ENCODE measurements around the gene TRIM46. TPM values are rescaled to one million over a fixed set of nuclear protein-coding genes. Genes with fewer than 3 reads are reported as not detected.
A peak's percentile ranks its signal among the peaks of the same experiment; 100 is the strongest.

Gene TRIM46
- total and polyA plus RNA-seq, 2 of the 13 experiments (the other 11 are each of a cell fraction or from before 2014, with no cell fraction given) = 0.04 to 0.09 TPM

DNA sequence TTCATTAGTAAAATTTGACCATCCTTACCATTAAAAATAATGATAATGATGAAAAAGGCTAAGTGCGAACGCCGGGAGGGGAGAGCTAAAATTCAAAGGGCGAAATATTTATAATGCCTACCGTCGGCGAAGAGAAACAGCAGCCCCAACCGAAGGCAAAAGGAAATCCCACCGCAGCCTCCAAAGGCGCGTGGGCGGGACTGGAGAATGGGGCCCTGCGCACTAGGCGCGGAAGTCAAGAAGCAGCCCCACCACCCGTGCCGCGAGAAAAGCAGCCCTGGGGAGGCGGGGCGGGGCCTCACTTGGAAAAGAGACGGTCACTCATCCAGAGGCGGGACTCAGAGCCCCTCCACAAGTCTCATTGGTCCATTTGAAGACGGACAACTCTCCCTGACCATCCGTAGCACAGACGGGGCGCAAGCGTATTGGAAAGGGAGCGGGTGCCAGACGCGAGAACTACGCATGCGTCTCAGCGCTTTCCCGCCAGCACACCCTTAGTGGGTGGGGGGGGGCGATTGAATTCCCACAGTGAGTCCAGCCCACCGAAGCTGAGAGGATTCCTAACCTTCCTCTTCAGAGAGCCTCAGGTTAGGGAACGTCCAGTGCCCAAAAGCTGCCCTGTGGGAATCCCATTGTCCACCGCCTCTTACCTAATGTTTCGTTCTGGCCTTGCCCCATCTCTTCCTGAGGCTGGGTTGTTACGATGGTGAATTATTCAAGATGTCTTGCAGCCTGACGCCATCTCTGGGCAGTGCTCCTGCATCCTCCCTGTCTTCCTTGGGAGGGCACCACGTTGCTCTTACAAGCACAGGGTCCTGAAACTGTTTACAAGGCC is 53.8 kb downstream of the TRIM46 start (continued):
- TF ChIP-seq, protein P1, sequence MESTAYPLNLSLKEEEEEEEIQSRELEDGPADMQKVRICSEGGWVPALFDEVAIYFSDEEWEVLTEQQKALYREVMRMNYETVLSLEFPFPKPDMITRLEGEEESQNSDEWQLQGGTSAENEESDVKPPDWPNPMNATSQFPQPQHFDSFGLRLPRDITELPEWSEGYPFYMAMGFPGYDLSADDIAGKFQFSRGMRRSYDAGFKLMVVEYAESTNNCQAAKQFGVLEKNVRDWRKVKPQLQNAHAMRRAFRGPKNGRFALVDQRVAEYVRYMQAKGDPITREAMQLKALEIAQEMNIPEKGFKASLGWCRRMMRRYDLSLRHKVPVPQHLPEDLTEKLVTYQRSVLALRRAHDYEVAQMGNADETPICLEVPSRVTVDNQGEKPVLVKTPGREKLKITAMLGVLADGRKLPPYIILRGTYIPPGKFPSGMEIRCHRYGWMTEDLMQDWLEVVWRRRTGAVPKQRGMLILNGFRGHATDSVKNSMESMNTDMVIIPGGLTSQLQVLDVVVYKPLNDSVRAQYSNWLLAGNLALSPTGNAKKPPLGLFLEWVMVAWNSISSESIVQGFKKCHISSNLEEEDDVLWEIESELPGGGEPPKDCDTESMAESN (CRISPR knock-in tag; conservative IDR thresholded peaks at IDR 0.05) = no peak
- peak; percentile 40 for TF ChIP-seq HOXA3 (CRISPR knock-in tag; IDR thresholded peaks at IDR 0.05)
- peak; percentile 38; the same call in 1 of the 2 replicates for TF ChIP-seq MEF2D (CRISPR knock-in tag; IDR thresholded peaks at IDR 0.05)
- peak; percentile 55; the same call in 1 of the 2 replicates for TF ChIP-seq TSC22D2 (CRISPR knock-in tag; IDR thresholded peaks at IDR 0.05; ENCODE audit: borderline replicate concordance)
- TF ChIP-seq, protein P2, sequence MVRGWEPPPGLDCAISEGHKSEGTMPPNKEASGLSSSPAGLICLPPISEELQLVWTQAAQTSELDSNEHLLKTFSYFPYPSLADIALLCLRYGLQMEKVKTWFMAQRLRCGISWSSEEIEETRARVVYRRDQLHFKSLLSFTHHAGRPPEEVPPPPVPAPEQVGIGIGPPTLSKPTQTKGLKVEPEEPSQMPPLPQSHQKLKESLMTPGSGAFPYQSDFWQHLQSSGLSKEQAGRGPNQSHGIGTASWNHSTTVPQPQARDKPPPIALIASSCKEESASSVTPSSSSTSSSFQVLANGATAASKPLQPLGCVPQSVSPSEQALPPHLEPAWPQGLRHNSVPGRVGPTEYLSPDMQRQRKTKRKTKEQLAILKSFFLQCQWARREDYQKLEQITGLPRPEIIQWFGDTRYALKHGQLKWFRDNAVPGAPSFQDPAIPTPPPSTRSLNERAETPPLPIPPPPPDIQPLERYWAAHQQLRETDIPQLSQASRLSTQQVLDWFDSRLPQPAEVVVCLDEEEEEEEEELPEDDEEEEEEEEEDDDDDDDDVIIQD (CRISPR knock-in tag; IDR thresholded peaks at IDR 0.05; ENCODE audit: low read depth) = peak; percentile 17; the same call in 1 of the 2 replicates
- peak; percentile 70 to 81 for TF ChIP-seq POLR2A (IDR thresholded peaks at IDR 0.05; ENCODE audit: insufficient read depth in 1 of 2, low read depth in 2 of 2, low read length in 2 of 2)
- no peak for TF ChIP-seq RFXANK (CRISPR knock-in tag; IDR thresholded peaks at IDR 0.05)
- 0 out of 2 replicates have a peak, but pooled peaks have one; percentile 10 for TF ChIP-seq ZNF224 (CRISPR knock-in tag; IDR thresholded peaks at IDR 0.05)
- TF ChIP-seq ZFP1 (CRISPR knock-in tag; IDR thresholded peaks at IDR 0.05) = no peak; the same call in 1 of the 2 replicates
- TF ChIP-seq, protein P3, sequence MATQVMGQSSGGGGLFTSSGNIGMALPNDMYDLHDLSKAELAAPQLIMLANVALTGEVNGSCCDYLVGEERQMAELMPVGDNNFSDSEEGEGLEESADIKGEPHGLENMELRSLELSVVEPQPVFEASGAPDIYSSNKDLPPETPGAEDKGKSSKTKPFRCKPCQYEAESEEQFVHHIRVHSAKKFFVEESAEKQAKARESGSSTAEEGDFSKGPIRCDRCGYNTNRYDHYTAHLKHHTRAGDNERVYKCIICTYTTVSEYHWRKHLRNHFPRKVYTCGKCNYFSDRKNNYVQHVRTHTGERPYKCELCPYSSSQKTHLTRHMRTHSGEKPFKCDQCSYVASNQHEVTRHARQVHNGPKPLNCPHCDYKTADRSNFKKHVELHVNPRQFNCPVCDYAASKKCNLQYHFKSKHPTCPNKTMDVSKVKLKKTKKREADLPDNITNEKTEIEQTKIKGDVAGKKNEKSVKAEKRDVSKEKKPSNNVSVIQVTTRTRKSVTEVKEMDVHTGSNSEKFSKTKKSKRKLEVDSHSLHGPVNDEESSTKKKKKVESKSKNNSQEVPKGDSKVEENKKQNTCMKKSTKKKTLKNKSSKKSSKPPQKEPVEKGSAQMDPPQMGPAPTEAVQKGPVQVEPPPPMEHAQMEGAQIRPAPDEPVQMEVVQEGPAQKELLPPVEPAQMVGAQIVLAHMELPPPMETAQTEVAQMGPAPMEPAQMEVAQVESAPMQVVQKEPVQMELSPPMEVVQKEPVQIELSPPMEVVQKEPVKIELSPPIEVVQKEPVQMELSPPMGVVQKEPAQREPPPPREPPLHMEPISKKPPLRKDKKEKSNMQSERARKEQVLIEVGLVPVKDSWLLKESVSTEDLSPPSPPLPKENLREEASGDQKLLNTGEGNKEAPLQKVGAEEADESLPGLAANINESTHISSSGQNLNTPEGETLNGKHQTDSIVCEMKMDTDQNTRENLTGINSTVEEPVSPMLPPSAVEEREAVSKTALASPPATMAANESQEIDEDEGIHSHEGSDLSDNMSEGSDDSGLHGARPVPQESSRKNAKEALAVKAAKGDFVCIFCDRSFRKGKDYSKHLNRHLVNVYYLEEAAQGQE (IDR thresholded peaks at IDR 0.05; ENCODE audit: borderline replicate concordance in 1 of 2, low read depth in 1 of 2, low read length in 2 of 2) = no peak
- TF ChIP-seq SIX4 (CRISPR knock-in tag; IDR thresholded peaks at IDR 0.05) = no peak
- no peak for TF ChIP-seq ZNF841 (CRISPR knock-in tag; IDR thresholded peaks at IDR 0.05; ENCODE audit: borderline replicate concordance)
- no peak for TF ChIP-seq ZNF383 (CRISPR knock-in tag; IDR thresholded peaks at IDR 0.05; ENCODE audit: borderline replicate concordance)
- 0 out of 2 replicates have a peak, but pooled peaks have one; percentile 50 for TF ChIP-seq RELA (CRISPR knock-in tag; IDR thresholded peaks at IDR 0.05)
- TF ChIP-seq YEATS4 (CRISPR knock-in tag; IDR thresholded peaks at IDR 0.05; ENCODE audit: borderline replicate concordance) = peak; percentile 47; the same call in 1 of the 2 replicates
- TF ChIP-seq, protein P4, sequence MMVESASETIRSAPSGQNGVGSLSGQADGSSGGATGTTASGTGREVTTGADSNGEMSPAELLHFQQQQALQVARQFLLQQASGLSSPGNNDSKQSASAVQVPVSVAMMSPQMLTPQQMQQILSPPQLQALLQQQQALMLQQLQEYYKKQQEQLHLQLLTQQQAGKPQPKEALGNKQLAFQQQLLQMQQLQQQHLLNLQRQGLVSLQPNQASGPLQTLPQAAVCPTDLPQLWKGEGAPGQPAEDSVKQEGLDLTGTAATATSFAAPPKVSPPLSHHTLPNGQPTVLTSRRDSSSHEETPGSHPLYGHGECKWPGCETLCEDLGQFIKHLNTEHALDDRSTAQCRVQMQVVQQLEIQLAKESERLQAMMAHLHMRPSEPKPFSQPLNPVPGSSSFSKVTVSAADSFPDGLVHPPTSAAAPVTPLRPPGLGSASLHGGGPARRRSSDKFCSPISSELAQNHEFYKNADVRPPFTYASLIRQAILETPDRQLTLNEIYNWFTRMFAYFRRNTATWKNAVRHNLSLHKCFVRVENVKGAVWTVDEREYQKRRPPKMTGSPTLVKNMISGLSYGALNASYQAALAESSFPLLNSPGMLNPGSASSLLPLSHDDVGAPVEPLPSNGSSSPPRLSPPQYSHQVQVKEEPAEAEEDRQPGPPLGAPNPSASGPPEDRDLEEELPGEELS (CRISPR knock-in tag; IDR thresholded peaks at IDR 0.05) = peak; percentile 20; the same call in 1 of the 2 replicates
- peak; percentile 87 for TF ChIP-seq PATZ1 (CRISPR knock-in tag; IDR thresholded peaks at IDR 0.05)
- TF ChIP-seq NFATC3 (CRISPR knock-in tag; IDR thresholded peaks at IDR 0.05) = 0 out of 2 replicates have a peak, but pooled peaks have one; percentile 22
